Measurements from ENCODE around the gene TMEM54. TPM values are rescaled to one million over a fixed set of nuclear protein-coding genes. Genes with fewer than 3 reads are reported as not detected.

The TMEM54 gene
- total RNA-seq, 1 donor from 2014 or later = 42.1 TPM

- no peak for TF ChIP-seq CTCF (conservative IDR thresholded peaks at IDR 0.05)
- Mint-ChIP-seq H3K4me1 (ENCODE audit: unreplicated experiment) (peaks cover 24% of the 10 kb centered on the region), H3K36me3 (peaks cover 23% of the 10 kb centered on the region), H3K27me3 (peaks cover 25% of the 10 kb centered on the region), H3K4me3 (peak overlapping the region; percentile 14), H3K9me3 (no peaks in the 10 kb centered on the region), H3K27ac (no peak overlapping the region)
- DNase-seq (ENCODE audit: extremely low spot score, unreplicated experiment) = no peak
Measured at GRCh38 chr1:32867671-32868070, 33.5 kb downstream of the TMEM54 start.

GRCh38 chr1:32867151-32867550 lies 34.0 kb downstream of the TMEM54 start:
- no peak overlapping the region for H3K27ac Mint-ChIP-seq
- H3K9me3 Mint-ChIP-seq = no peaks in the 10 kb centered on the region
- H3K36me3 Mint-ChIP-seq = peaks cover 26% of the 10 kb centered on the region
- no peak for DNase-seq (ENCODE audit: extremely low spot score, unreplicated experiment)
- peaks cover 22% of the 10 kb centered on the region for H3K4me1 Mint-ChIP-seq (ENCODE audit: unreplicated experiment)
- peaks cover 23% of the 10 kb centered on the region for H3K27me3 Mint-ChIP-seq
- TF ChIP-seq CTCF (conservative IDR thresholded peaks at IDR 0.05) = no peak
- H3K4me3 Mint-ChIP-seq = no peak overlapping the region

- peaks cover 13% of the 10 kb centered on the region for H3K27me3 Mint-ChIP-seq
- TF ChIP-seq CTCF (conservative IDR thresholded peaks at IDR 0.05) = no peak
- H3K36me3 Mint-ChIP-seq = peaks cover 26% of the 10 kb centered on the region
- no peaks in the 10 kb centered on the region for H3K9me3 Mint-ChIP-seq
- H3K4me3 Mint-ChIP-seq = no peak overlapping the region
- no peak for DNase-seq (ENCODE audit: extremely low spot score, unreplicated experiment)
- no peak overlapping the region for H3K27ac Mint-ChIP-seq
- H3K4me1 Mint-ChIP-seq (ENCODE audit: unreplicated experiment) = peaks cover 11% of the 10 kb centered on the region
Measured at GRCh38 chr1:32865639-32866405, 35.4 kb downstream of the TMEM54 start.

GRCh38 chr1:32864375-32865019 lies 36.7 kb downstream of the TMEM54 start:
- peaks cover 26% of the 10 kb centered on the region for H3K36me3 Mint-ChIP-seq
- no peak overlapping the region for H3K4me3 Mint-ChIP-seq
- H3K27ac Mint-ChIP-seq = no peak overlapping the region
- H3K9me3 Mint-ChIP-seq = no peaks in the 10 kb centered on the region
- no peak for TF ChIP-seq CTCF (conservative IDR thresholded peaks at IDR 0.05)
- peaks cover 8% of the 10 kb centered on the region for H3K27me3 Mint-ChIP-seq
- H3K4me1 Mint-ChIP-seq (ENCODE audit: unreplicated experiment) = peaks cover 11% of the 10 kb centered on the region
- no peak for DNase-seq (ENCODE audit: extremely low spot score, unreplicated experiment)

- H3K4me1 Mint-ChIP-seq (ENCODE audit: unreplicated experiment) = peaks cover 11% of the 10 kb centered on the region
- DNase-seq (ENCODE audit: extremely low spot score, unreplicated experiment) = peak; percentile 27
- peaks cover 26% of the 10 kb centered on the region for H3K36me3 Mint-ChIP-seq
- peaks cover 2% of the 10 kb centered on the region for H3K27me3 Mint-ChIP-seq
- TF ChIP-seq CTCF (conservative IDR thresholded peaks at IDR 0.05) = no peak
- no peak overlapping the region for H3K4me3 Mint-ChIP-seq
- peak overlapping the region; percentile 64 for H3K27ac Mint-ChIP-seq
- H3K9me3 Mint-ChIP-seq = no peaks in the 10 kb centered on the region
Measured at GRCh38 chr1:32863881-32864245, 37.3 kb downstream of the TMEM54 start.

Data from type B pancreatic cell (in vitro differentiated cells).